Subcutaneous adipose tissue (tissue), 4 donors: ENCODE measurements around the gene SLC35B1. TPM values are rescaled to one million over a fixed set of nuclear protein-coding genes. Genes with fewer than 3 reads are reported as not detected.

Source experiments
- total RNA-seq, 4 donors: library from RNA; depleted of rRNA; stranded (reverse); fragments of >200 nt; gene quantifications; one replicate each; pipeline ENCODE4 v1.1.0, GENCODE V29; 2016
- TF ChIP-seq, protein P1 (sequence below): fragments of 450-650 bp; IDR thresholded peaks from one replicate; pipeline ENCODE4 v1.5.1; 2016; ENCODE audit warnings: low read depth, mild to moderate bottlenecking, control low read depth, antibody characterized with exemption, moderate library complexity

The SLC35B1 gene
- total RNA-seq, 4 donors from 2014 or later, result 26.8 to 42.2 (median 33.3) TPM

DNA sequence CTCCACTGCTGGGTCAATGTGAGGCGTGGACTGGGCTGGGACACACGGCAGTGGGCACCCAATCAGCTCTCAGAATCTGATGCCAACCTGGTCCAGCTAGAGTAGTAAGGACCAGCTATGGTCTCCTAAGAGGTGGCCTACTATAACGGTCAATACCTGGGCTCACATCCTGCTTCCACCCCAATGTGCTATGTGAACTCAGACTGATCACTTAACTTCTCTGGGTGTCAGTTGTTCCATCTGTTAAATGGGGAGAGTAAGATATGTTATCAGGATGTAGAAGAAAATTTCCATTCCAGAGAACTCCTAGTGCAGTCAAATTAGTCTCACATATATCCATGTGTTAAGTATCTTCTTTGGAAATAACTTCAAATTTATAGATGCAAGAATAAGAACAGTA, 42.0 kb upstream of the SLC35B1 start:
- TF ChIP-seq, protein P1, sequence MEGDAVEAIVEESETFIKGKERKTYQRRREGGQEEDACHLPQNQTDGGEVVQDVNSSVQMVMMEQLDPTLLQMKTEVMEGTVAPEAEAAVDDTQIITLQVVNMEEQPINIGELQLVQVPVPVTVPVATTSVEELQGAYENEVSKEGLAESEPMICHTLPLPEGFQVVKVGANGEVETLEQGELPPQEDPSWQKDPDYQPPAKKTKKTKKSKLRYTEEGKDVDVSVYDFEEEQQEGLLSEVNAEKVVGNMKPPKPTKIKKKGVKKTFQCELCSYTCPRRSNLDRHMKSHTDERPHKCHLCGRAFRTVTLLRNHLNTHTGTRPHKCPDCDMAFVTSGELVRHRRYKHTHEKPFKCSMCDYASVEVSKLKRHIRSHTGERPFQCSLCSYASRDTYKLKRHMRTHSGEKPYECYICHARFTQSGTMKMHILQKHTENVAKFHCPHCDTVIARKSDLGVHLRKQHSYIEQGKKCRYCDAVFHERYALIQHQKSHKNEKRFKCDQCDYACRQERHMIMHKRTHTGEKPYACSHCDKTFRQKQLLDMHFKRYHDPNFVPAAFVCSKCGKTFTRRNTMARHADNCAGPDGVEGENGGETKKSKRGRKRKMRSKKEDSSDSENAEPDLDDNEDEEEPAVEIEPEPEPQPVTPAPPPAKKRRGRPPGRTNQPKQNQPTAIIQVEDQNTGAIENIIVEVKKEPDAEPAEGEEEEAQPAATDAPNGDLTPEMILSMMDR, result no peak

DNA sequence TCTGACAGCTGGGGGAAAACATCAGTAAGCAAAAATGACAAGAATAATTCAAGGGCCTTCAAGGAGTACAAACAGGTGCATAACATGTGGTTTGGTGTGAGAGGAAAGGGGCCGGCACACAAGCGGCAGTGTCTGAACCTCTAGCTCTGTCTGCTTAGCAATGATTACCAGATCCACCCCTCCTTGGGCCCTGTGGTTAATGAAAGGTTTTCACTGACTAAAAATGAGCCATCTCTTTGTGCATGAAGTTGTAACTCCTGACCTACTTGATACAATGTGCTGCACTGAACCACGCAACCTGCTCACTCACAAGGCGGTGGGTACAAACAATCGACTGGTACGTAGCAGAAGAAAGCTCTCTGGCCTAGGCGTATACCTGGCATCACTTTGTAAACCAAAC, 41.0 kb upstream of the SLC35B1 start:
- TF ChIP-seq, protein P1, result no peak

DNA sequence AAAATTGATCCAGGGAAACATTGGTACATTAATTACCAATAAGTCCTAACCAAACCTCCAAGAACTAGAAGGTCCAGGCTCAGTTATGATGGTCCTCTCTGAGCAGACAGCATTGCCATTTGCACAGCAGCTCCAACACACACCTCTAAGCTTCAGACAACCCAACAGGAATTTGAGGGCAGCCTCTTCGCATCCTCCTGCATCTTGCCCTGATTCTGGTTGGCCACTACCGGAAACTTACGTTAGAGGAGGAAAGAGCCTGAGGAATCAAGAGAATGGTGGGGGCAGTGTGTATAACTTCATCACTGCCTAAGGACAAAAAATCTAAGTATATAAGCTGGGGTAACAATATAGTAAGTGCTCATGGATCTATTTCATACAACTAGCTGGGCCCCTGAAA, 40.5 kb upstream of the SLC35B1 start:
- TF ChIP-seq, protein P1, result no peak

DNA sequence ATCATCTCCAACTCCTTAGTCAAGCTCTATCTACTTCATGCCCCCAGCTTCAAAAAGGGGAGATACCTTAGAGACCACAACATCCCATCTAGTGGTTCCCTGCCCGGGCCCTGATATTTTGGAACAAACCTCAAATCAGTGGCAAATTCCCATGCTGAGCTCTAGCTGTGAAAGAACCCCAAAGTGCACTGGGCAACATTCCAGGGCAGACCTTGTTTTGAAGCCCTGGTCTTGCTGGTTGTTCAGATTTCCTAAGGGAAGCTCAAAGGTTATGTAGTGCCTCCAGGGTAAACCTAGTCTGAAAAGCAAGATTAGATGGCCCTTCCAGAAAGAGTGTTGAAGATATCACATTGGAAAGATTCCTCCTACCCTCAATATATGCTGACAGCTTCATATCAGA, 39.9 kb upstream of the SLC35B1 start:
- TF ChIP-seq, protein P1, result no peak

DNA sequence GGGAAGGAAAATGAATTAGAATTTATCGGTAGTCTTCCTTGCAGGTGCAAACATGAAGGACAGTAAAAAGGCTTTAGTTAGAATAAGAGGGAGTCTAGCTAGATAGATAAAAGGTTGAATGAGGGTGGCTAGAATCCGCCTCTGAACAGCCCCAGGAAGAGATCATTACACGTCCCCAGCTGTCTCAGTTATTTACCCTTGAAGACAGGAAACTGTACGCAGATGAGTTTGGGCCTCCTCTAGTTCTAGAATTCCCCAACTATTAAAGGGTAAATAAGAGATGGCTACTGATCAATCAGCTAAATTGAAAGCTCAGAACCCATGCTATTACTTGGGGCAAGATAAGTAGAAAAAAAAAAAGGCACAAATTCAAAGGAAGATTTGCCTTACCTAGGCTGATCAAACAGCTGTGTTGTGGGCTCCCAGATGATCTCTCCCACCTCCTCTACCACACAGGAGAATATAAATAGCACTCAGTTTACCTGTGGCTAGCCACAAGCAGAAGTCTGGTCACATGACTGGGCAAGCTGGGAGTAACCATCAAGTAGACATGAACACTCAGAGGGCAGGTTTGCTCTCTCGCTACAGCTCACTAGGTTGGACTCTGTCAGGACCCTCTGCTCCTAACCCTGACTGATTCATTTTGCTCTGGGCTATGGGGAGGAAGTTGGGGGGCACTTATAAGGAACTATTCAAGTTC, 39.2 kb upstream of the SLC35B1 start:
- TF ChIP-seq, protein P1, result no peak

DNA sequence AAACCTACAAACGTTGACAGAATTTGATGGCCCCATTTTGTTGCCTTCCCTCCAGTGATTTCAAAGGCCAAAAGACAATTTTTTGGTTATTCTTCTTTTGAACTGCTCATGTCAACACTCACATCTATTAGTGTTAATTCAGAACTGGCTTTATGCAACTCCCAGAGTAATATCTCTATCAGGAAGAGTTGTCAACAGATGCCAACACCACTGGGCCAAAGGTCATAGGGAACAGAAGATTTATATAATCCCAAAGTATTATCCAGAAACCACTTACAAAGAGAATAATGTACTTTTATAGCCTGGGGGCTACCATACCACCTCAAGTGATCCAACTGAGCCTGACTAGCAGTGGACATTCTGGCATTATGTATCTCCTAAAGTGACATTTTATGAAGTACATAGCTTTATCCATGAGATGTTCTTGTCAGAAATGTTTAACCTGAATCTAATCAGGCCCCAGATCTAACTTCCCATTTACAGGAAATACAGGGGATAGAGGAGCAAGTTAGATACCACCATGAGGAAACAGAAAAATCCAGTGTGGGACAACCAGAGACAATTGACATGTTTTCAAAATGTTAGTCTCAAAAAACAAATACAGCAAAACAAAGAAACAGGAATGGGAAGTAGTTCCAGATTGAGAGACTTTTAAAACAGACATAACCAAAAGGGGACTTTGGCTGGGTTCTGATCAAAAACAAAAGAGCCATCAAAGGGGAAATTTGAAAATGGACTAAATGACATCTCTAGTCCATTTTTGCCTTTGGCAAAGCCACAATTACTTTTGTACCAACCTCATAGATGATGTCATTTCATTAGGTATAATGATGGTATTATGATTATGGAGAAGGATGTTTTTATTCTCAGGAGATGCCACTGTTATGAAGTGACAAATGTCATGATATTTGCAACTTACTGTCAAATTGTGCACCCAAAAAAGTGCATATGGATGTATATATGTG, 37.7 kb upstream of the SLC35B1 start:
- TF ChIP-seq, protein P1, result no peak

DNA sequence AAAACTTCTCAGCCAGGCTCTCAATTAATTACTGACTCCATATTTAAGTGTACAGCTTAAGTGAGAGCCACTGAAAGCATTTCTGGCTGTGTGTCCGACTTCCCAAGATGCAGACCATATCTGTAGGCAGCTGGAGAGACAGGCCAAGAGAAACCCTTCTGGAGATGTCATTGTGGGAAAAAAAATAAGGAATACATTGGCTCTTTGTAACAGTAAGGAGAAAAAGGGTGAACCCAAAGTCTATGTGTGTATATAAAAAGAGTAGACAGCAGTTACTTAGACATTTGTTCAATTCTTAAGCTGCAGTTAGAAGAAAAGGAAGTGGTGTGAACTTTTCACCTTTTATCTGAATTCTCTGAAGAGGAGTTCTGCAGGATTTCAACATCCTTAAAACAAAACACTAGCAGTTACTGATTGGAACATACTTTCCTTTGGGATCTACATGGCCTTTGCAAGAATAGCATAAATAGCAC, 34.4 kb upstream of the SLC35B1 start:
- TF ChIP-seq, protein P1, result no peak
